ENCODE results near the gene TSPAN13.

Gene TSPAN13

GRCh38 chr7:16810573-16810972, 57.0 kb downstream of the TSPAN13 start:
- DNase-seq (ENCODE audit: low read depth), result no peak
- no peak overlapping the region for H3K4me3 ChIP-seq (ENCODE audit: control insufficient read depth, low read depth, low read length)
- TF ChIP-seq CTCF (IDR thresholded peaks at IDR 0.05; ENCODE audit: control insufficient read depth, insufficient read depth, low read depth, low read length, missing control alignments), result no peak

GRCh38 chr7:16811551-16811950, 58.0 kb downstream of the TSPAN13 start:
- DNase-seq (ENCODE audit: low read depth), result no peak
- no peak for TF ChIP-seq CTCF (IDR thresholded peaks at IDR 0.05; ENCODE audit: control insufficient read depth, insufficient read depth, low read depth, low read length, missing control alignments)

GRCh38 chr7:16812542-16813231, 59.1 kb downstream of the TSPAN13 start:
- no peak for DNase-seq (ENCODE audit: low read depth)
- H3K4me3 ChIP-seq (ENCODE audit: control insufficient read depth, low read depth, low read length), result no peak overlapping the region
- no peak for TF ChIP-seq CTCF (IDR thresholded peaks at IDR 0.05; ENCODE audit: control insufficient read depth, insufficient read depth, low read depth, low read length, missing control alignments)

More at GRCh38 chr7:16811551-16811950, 58.0 kb downstream of the TSPAN13 start:
- no peak overlapping the region for H3K4me3 ChIP-seq (ENCODE audit: control insufficient read depth, low read depth, low read length)

- no peak for TF ChIP-seq CTCF (IDR thresholded peaks at IDR 0.05; ENCODE audit: control insufficient read depth, insufficient read depth, low read depth, low read length, missing control alignments)
- H3K4me3 ChIP-seq (ENCODE audit: control insufficient read depth, low read depth, low read length), result no peak overlapping the region
- no peak for DNase-seq (ENCODE audit: low read depth)
These were observed 59.7 kb downstream of the TSPAN13 start for GRCh38 chr7:16813232-16813616.

GRCh38 chr7:16815001-16815400, 61.4 kb downstream of the TSPAN13 start:
- H3K4me3 ChIP-seq (ENCODE audit: control insufficient read depth, low read depth, low read length), result no peak overlapping the region
- no peak for DNase-seq (ENCODE audit: low read depth)
- TF ChIP-seq CTCF (IDR thresholded peaks at IDR 0.05; ENCODE audit: control insufficient read depth, insufficient read depth, low read depth, low read length, missing control alignments), result no peak

GRCh38 chr7:16816824-16817223, 63.3 kb downstream of the TSPAN13 start:
- H3K4me3 ChIP-seq (ENCODE audit: control insufficient read depth, low read depth, low read length), result no peak overlapping the region
- no peak for TF ChIP-seq CTCF (IDR thresholded peaks at IDR 0.05; ENCODE audit: control insufficient read depth, insufficient read depth, low read depth, low read length, missing control alignments)
- no peak for DNase-seq (ENCODE audit: low read depth)

All from AG09309 (cell line).